Suppressor macrophage treated with lipopolysaccharide for 1 hour (primary cell): ENCODE data around the gene MSMO1.
"Not testable (repeated sequence)": the region's sequence is repeated elsewhere in the genome, so short reads cannot be mapped to it uniquely, and the experiment has no call there.

Source experiments
- DNase-seq, 3 donors: peaks; one replicate each; pipeline ENCODE4 v3.0.0-alpha.2; 2020 to 2022

The MSMO1 gene

DNA sequence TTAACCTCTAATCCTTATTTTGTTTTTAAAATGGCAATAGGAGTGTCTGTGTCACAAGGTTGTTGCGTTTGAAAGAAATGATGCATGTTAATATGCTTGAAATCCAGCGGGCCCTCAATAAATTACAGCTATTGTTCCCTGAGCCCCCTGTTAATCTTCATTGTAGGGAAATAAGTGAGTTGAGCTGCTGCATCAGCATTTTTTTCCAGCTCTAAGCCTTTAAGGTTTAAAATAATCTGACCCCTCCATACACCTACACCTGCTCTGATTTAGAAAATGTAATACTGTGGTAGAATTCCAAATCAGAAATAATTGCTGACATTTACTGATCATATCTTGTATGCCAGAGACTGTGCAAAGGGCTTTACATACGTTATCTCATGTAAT is 2.6 kb upstream of the MSMO1 start:
- DNase-seq: no peak

DNA sequence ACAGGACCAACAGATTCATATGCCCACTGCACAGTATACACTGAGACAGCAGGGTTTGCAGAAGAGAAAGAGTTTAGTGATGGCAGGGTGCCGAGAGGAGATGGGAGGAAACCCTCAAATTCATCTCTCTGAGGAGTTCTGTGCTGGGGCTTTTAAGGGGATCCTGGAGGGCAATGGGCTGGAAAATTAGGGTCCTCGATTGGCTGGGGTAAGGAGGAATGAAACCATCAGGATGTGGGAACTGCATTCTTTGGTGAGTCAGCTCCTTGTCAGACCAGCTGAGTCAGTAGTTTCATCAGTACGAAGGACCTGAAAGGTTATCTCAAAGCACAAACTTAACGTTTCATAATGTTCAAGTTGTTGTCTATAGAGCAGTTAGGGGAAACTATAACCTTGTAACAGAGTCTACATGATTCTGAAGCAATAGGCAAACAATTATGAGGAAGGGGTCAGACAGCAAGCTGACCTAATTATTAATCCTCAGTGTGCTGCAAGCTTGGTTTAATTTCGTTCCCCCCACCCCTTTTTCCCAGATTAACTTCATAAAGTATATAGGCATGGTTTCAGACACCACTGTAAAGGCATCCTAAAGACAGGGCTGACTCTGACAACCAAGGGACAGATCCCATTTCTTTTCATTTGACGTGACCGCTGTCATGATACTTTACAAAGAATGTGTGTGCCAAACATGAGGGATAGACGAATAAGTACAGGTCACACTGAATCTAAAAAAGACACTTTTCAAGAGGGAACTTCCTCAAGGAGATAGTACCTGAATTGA is 1.5 kb upstream of the MSMO1 start:
- peak; percentile 28 to 42 (median 38) for DNase-seq

DNA sequence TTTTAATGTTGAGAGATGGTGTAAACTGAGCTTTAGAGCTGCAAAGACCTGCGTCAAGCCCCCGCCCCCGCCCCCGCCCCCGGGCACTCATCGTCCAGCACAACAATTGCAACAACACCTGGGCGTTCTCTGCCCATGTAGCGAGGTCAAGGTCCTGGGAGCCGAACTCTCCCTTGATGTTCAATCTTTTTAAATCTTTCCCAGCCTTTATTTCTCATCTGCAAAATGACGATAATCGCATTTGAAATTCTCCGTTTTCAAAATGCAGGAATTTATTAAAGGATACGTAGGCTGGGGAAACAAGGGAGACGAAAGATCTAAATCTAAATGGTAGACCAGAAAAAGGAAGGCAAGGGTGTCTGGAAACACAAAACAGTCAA is 648 bp upstream of the MSMO1 start:
- DNase-seq: peak in 1 of 3 donors; percentile 16

DNA sequence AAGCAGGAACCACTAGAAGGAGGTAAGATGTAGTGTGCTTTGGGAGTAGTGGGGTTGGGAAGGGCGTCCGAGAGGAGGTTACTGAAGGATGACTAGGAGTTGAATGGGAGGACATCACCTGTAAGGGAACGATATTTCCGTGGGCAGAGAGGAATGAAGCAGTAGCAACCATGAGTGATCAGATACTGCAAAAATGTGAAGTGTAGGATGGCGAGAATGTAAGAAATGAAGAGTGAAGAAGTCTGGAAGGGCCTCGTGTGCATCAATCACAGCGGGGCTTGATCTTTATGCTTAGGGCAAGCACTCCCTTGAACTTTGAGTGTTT is 594 bp downstream of the MSMO1 start:
- DNase-seq: no peak

DNA sequence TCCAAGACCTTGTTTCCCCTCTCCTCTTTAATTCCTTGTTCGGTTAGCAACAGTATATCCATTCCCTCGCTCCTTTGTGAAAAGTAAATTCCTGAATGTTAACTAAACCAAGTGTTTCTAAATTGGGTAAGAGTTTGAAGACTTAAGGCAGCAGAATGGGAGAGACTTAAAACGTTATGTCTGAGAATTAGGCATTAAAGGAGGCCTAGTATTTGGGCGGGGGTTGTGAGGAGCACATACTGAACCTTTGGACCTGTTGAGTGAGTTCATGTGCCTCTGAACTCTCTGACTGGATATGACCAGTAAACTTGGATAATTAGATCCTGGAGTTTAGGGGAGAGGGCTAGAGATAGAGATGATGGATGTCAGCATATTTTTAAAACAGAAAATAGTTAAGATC is 1.2 kb downstream of the MSMO1 start:
- DNase-seq: no peak

DNA sequence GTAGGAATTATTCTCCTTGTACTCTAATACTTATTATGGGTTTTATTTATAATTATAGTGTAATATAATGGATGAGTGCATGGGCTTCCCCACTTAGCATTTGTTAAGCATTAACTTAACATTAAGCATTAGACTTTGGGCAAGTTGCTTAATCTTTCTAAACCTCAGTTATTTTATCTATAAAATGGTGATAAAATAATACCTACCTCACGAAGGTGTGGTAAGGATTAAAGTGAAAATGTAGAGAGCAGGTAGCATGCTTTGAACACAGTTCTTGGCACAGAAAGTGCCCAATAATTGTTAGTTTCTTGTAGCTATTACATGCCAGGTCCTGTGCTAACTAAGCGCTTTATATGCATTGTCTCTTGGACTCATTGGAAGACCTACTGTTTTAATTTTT is 2.6 kb downstream of the MSMO1 start:
- no peak for DNase-seq

DNA sequence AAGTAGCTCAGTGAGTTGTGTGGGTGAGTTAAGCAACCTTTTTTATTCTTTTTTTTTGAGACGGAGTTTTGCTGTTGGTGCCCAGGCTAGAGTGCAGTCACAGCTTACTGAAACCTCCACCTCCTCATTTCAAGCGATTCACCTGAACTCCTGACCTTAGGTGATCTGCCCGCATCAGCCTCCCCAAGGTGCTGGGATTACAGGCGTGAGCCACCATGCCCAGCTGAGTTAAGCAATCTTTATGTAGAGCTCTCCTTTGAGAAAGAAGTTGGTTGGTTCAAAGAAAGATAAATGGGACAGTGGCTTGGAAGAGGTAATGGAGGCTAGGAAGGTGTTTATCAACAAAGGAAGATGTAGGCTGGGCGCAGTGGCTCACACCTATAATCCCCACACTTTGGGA is 3.2 kb downstream of the MSMO1 start:
- DNase-seq: no peak

DNA sequence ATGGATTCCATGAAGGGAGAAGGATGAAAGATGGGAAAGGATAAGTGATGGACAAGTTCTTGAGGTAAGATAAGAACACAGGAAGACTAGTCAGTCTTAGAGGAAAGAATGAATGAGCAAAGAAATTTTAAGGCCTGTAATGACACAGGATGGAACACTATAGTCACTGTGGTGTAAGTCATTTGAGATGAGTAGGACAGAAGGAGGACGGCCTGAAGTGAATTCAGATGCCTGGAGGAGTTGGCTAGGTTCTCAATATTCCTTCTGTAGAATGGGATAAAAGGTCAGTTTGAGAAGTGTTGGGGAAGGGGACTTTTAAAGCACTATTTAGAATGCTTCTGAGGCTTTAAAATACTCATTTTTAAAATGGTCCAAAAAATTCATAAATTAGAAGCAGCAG is 3.9 kb downstream of the MSMO1 start:
- DNase-seq: no peak

DNA sequence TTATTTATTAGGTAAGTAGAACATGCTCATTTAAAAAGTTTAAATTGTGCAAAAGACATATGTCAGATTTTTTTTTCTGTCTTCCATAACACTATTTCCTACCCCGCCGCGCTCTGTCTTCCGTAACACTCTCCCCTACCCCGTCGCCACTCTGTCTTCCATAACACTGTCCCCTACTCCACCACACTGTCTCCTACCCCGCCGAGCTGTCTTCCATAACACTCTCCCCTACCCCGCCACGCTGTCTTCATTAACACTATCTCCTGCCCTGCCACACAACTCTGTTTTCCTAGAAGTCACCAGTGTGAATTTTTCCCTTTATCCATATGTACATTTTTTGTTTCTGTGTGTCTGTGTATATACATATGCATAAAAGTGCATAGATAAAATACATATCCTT is 4.4 kb downstream of the MSMO1 start:
- DNase-seq: no peak

DNA sequence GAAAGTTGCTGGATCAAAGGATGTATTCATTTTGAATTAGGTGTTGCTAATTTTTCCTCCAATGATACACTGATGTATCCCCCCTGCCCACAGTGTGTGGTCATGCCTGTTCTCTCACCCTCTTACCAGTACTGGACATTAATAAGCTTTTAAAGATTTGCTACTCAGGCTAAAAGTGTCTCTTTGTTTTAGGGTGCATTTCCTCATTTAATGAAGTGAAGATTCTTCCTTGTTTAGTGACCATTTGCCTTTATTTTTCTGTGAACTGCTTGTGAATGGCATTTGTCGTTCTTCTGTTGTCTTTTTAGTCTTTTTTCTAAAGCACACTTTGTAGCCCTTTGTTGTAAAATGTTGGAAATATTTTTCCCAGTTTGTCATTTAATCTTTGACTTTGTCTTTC is 5.0 kb downstream of the MSMO1 start:
- DNase-seq: no peak

DNA sequence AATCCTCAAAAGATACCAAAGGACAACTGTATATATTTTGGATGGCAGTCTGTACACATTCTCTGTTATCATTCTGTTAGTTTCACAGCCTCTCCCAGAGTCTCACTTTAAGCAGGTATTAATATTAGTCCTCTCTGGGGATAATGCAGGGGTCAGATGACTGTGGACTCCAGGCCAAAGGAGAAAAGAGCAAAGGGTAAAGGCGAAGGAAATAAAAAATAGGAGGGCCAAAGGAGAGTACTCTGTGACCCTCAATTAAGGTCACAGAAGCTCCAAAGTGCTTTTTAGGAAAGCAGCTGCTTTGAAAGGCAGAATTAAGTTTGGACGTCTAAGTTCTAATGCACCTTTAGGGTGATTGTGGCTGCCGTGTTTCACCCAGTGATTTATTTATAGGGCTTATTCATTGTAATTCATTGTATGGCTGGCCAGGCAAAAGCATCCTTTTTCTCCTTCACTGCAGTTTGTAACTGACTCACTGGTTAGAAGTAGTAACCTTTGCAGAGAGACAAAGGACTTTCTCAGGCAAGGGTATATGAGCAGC is 7.8 kb downstream of the MSMO1 start:
- DNase-seq: no peak

DNA sequence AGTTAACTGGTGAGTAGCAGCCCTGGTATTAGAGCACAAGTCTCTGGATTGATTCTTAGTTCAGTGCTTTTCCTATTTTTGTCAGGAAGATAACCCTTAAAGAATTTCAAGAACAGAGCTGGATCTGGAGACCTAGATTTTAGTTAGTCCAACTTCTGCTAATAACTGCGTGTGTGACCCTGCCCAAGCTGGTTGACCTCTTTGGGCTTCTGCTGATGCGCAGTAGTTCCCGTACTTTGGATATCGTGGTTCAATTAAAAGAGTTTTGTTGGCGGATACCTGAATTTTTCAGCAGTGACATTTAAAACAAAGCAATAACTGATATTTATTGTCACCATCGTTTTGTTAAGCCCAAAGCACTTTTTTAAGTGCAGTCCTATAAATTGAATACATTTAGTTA is 9.3 kb downstream of the MSMO1 start:
- no peak for DNase-seq

DNA sequence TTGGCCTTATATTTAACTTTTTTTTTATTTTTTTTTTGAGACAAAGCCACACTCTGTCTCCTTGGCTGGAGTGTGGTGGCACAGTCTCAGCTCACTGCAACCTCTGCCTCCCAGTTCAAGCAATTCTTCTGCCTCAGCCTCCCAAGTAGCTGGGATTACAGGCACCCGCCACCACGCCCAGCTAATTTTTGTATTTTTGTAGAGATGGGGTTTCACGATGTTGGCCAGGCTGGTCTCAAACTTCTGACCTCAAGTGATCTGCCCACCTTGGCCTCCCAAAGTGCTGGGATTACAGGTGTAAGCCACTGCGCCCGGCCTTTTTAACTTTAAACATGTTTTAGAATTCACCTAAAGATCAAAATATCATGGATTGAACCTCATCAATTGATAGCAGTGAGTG is 14.9 kb downstream of the MSMO1 start:
- DNase-seq: not testable (repeated sequence)

DNA sequence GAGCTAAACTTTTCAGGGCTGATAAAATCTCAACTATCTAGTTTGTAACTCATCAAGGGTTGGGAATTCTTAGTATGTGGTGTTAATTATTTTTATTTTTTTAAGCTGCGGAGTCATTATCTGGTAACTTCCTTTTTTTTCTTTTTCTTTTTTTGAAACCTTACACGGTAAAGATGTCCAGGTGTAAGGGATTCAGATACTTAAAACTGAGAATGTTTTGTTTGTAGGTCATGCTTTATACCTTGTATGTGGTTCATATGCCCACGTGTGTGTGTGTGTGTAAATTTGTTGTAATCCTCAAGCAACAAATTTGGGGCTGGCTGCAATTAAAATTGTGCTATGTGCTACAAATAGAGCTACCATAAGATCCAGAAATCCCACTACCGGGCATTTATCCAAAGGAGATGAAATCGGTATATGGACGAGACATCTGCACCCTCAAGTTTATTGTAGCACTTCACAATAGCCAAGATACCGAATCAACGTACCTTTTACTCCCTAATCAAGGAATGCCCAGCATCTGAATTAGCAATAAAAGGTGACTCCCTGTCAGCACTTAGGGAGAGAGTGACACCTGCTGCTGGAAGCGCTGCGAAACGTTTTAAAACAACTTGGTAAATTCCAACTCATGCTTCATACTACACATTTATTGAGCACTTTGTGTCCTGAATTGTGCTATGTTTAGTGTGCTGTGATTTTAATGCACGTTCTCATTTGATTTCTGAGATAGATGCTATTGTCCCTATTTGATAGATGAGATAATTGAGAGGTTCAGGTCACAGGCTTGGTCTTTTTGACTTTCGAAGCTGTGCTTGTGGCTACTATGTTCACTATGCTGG is 16.1 kb downstream of the MSMO1 start:
- peak in 1 of 3 donors; percentile 14 for DNase-seq

DNA sequence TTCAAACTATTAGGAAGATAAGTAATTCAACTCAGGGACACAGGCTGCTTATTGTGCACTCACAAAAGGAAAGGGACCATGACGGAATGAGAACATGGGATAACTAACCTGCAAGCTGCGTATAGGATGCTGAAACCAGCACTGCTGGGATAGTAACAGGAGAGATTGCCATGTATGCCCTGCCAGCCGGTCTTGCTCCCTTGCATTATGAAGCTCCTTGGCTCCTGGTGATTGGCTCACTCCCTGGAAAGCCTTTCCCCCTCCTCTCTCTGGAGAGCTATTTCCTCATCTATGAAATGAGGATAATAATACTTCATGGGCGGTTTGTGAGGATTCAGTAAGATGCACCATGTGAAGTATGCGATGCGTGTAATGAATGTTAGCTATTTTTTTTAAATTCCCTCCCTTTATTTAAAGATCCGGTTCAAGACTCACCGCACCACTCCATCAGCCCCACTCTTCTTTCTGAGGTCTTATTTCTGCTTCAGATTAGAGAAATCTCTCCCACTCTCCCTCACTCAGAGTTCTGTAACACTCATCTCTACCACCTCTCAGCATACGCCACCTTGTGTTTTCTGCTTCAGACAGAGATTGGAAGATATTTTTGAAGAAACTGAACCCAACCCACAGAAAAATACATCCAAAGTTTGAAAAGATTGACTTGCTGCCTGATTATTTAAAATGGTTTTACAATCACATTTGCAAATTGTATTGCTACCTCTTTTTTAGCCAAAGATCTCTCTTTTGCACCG is 18.4 kb downstream of the MSMO1 start:
- DNase-seq: no peak

DNA sequence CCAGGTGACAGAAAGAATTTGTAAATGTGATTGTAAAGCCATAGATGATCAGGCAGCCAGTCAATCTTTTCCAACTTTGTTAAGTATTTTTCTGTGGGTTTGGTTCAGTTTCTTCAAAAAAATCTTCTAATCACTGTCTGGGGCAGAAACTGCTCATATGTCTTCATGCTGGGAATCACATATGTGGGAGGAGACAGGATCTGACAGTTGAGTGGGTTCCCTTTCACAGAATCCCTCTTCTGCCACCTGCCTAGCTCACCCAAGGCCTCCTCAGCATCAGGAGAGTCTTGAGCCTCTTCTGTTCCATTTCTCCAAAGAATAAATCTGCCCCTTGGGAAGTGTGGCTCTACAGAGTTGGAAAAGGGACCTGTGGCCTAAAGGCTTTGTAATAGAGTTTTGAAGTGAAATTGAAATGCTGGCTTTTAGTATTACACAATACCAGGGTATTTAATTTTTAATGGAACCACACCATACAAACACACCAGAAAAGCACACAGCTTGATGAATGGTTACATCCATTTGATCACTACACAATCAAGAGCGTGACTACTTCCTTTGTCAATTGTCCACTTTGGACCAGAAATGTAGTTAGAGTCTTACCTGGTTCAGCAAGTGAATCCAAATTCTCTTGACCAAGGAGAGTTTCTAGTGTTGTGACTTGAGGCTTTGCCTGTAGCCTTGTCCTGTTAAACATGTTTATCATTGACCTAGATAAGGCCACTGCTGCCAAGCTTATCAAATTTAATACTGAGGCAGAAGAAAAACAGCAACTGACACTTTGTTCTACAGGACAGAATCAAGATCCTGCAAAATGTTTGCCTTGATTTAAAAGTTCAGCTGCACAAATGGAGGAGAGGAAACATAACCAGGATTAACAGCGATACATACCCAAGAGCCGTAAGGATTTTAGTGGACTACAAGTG is 20.4 kb downstream of the MSMO1 start:
- DNase-seq: no peak

DNA sequence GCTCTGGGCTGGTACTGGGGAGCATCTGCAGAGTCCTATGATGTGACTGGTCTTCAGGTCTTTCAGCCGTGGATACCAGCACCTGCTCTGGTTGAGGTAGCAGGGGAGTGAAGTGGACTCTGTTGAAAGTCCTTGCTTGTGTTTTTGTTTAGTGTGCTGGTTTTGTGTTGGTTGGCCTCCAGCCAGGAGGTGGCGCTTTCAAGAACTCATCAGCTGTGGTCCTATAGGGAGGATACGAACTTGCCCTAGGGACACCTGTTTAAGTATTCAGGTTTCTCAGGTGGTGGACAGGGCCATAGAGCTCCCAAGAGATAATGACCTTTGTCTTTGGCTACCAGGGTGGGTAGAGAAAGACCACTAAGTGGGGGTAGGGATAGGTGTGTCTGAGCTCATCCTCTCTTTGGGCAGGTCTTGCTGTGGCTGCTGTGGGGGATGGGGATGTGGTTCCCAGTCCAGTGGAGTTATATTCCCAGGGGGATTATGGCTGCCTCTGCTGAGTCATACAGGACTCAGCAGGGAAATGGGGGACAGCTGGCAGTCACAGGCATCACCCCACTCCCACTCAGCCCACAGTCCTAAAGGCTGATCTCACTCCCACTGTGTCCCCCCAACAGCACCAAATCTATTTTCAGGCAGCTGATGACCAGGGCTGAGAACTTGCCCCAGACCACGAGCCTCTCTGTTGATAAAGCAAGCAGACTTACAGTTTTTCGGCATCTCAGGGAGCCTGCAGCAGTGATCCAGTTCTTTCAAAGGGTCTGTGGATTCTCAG is 24.1 kb downstream of the MSMO1 start:
- no peak for DNase-seq

DNA sequence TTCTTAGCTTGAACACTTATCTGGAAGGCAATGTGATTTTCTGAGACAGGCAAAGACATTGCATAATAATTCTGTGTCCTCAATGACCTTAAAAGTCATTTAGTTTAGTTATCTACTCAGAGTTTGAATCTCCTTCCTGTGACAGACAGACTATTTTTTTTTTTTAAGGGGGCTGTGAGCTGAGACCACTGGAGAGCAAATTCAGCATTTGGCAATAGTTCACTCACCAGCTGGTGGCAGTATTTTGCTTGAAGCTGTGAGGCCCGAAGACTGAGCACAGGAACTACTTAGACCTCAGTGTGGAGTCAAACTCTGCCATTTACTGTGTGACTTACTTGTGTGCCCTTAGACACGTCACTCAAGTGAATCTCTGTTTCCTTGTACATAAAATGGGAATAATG is 28.4 kb downstream of the MSMO1 start:
- DNase-seq: peak; percentile 40 to 56 (median 45)

DNA sequence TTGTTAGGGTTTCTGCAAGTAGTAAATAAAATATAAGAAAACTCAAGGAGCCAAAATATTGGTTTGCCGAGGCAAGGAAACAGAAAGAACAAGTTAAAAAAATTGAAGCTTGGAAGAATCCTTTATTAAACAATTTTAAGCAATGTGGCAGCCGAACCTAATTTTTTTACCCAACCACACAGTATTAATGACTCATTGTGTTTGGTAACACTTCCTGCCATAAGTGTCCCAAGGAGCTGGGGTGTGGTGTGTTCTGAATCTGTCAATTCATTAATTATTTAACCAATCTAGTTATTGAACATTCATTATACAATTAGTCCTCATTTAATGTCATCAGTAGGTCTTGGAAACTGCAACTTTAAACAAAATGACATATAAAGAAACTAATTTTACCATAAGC is 32.0 kb downstream of the MSMO1 start:
- DNase-seq: peak; percentile 60 to 80 (median 76)

DNA sequence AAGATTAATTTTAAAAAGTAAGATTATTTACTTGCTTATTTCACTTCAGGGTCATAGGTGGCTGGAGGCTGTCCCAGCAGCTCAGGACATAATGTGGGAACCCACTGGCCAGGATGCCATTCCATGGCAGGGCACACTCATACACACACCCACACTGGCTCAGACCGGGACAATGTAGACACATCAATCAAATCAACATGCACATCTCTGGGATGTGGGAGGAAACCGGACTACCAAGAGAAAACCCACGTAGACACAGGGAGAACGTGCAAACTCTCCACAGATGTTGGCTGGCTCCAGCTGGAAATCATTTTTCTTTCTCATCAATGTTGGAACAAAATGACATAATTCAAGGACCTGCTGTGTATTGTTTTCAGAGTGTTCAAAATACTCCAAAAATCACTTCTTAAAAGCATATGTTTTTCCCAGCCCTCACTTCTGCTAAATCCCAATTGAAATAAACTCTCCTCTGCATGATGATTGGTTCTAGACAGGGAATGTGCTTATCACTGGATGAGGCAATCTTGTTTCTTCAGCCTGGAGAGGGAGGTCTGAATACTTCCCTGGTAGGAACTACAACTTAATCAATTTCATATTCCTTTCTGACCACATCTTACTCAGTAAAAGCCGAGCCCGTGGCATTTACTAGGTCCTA is 32.7 kb downstream of the MSMO1 start:
- DNase-seq: peak; percentile 35 to 45 (median 45)
